ENCODE measurements around the gene GTF2H4.
"Not testable (repeated sequence)": the region's sequence is repeated elsewhere in the genome, so short reads cannot be mapped to it uniquely, and the experiment has no call there.

Gene GTF2H4

DNA sequence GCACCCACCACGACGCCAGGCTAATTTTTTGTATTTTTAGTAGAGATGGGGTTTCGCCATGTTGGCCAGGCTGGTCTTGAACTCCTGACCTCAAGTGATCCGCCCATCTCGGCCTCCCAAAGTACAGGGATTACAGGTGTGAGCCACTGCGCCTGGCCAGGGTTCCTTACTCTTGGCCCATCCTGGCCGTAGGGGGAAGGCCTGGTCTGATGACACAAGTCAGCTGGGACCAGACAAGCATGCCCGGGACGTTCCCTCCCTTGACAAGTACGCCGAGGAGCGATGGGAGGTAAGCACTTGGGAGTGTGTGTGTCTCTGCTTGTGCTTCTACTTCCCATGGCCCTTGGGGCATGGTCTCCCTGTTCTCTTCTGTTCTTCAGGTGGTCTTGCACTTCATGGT is 2.5 kb downstream of the GTF2H4 start:
- 95% methylated on average over 12 of the region's 12 CpGs for WGBS, 2 experiments
- peaks cover 10% of the 10 kb centered on the region for H3K36me3 ChIP-seq (ENCODE audit: control insufficient read depth, insufficient read depth, low read length)
- not testable (repeated sequence) for H3K27ac ChIP-seq (ENCODE audit: insufficient read depth, low read depth, low read length, poor library complexity, severe bottlenecking); H3K9me3 ChIP-seq (ENCODE audit: control insufficient read depth, low read length); H3K27me3 ChIP-seq (ENCODE audit: control insufficient read depth, insufficient read depth, low read length, poor library complexity, severe bottlenecking); H3K4me3 ChIP-seq (ENCODE audit: insufficient read depth, low read depth, low read length)
- H3K4me1 ChIP-seq (ENCODE audit: control insufficient read depth, insufficient read depth, low read length): peaks cover 18% of the 10 kb centered on the region

GRCh38 chr6:30912746-30913520 is 4.9 kb downstream of the GTF2H4 start:
- H3K4me1 ChIP-seq (ENCODE audit: control insufficient read depth, insufficient read depth, low read length): peaks cover 18% of the 10 kb centered on the region
- no peaks in the 10 kb centered on the region for H3K27me3 ChIP-seq (ENCODE audit: control insufficient read depth, insufficient read depth, low read length, poor library complexity, severe bottlenecking)
- no peak overlapping the region for H3K27ac ChIP-seq (ENCODE audit: insufficient read depth, low read depth, low read length, poor library complexity, severe bottlenecking)
- H3K4me3 ChIP-seq (ENCODE audit: insufficient read depth, low read depth, low read length): no peak overlapping the region
- H3K9me3 ChIP-seq (ENCODE audit: control insufficient read depth, low read length): no peaks in the 10 kb centered on the region
- H3K36me3 ChIP-seq (ENCODE audit: control insufficient read depth, insufficient read depth, low read length): peaks cover 15% of the 10 kb centered on the region
- 92 to 93% methylated on average over 8 of the region's 8 CpGs for WGBS, 2 experiments

- no peaks in the 10 kb centered on the region for H3K27me3 ChIP-seq (ENCODE audit: control insufficient read depth, insufficient read depth, low read length, poor library complexity, severe bottlenecking)
- 25 to 27% methylated on average over 31 of the region's 31 CpGs for WGBS, 2 experiments
- H3K9me3 ChIP-seq (ENCODE audit: control insufficient read depth, low read length): no peaks in the 10 kb centered on the region
- H3K27ac ChIP-seq (ENCODE audit: insufficient read depth, low read depth, low read length, poor library complexity, severe bottlenecking): no peak overlapping the region
- peaks cover 18% of the 10 kb centered on the region for H3K36me3 ChIP-seq (ENCODE audit: control insufficient read depth, insufficient read depth, low read length)
- peak overlapping the region; percentile 67 for H3K4me3 ChIP-seq (ENCODE audit: insufficient read depth, low read depth, low read length)
- peaks cover 16% of the 10 kb centered on the region for H3K4me1 ChIP-seq (ENCODE audit: control insufficient read depth, insufficient read depth, low read length)
Measured at GRCh38 chr6:30913721-30914075, 5.7 kb downstream of the GTF2H4 start.

DNA sequence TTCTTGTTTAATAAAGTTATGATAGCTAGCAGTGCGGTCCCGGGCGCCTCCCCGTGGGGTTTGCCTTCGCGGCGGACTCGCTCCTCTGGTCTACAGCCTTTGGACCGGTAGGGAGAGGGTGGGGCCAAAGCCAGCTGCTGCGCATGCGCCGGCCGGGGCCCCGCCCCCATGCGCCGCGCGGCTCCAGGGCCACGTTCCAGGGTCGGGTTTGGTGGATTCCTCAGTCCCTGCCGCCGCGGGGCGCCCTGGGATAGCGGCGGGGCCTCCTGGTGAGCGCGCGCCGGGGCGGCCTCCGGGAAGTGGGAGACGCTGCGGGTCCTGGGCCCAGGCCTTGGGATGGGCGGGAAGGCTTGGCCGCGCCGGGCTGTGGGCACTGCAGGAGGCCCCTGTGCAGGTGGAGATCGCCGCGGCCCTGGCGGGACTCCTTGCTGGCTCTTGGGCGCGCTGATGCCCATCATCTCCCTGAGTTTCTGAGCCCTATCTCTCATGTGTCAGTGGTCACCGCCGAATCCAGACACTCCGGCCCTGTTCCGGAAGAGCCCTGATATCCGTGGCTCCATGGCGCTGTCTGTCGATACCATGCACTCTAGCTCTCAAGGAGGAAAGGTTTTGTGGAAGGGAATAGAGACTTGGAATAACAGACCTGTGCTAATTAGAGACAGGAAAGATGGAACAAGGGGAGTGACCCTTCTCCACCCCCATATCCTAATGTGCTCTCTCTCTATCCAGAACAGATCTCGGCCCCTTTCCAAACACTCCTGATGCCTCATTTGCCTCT is 6.3 kb downstream of the GTF2H4 start, which contains the start of gene VARS2:
Gene VARS2, plus strand, starts transcription at position 163 of the 778 bp plus-strand sequence. Its CDS starts 599 bp downstream, at position 762.
- Histone ChIP-seq H3K4me3 (ENCODE audit: insufficient read depth, low read depth, low read length) (peak within 1 kb of the TSS; percentile 67), H3K9me3 (ENCODE audit: control insufficient read depth, low read length) (no peaks in the 10 kb centered on the region), H3K36me3 (ENCODE audit: control insufficient read depth, insufficient read depth, low read length) (peaks cover 20% of the 10 kb centered on the region), H3K4me1 (ENCODE audit: control insufficient read depth, insufficient read depth, low read length) (peaks cover 11% of the 10 kb centered on the region), H3K27me3 (ENCODE audit: control insufficient read depth, insufficient read depth, low read length, poor library complexity, severe bottlenecking) (no peaks in the 10 kb centered on the region), H3K27ac (ENCODE audit: insufficient read depth, low read depth, low read length, poor library complexity, severe bottlenecking) (peak within 1 kb of the TSS; percentile 16)
- 7% methylated on average over 52 of the region's 52 CpGs for WGBS, 2 experiments

DNA sequence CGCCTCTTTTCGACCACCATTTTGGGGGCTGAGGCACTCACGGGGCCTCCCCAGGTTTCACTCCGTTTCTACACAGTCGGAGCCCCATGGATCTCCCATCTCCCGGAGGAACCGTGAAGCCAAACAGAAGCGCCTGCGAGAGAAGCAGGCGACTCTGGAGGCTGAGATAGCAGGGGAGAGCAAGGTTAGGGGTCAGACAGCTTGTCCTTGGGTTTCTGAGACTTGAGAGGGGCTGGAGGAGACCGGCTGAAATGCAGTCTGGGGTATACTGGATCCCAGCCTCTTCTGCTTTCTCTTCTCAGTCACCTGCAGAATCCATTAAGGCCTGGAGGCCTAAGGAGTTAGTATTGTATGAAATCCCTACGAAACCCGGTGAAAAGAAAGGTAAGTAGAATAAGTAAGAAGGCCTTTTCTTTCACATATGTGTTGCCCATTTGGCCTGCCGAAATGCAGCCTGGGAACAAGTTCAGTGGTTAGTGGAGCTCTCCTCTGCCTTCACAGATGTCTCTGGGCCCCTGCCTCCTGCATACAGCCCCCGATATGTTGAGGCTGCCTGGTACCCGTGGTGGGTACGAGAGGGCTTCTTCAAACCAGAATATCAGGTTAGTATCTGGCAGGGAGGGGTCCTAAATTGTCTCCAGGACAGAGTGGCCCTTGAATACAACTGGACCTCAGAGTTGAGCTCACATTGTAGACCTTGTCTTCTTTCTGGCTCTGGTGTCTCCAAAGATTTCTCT is 7.0 kb downstream of the GTF2H4 start:
- peak overlapping the region; percentile 67 for H3K4me3 ChIP-seq (ENCODE audit: insufficient read depth, low read depth, low read length)
- no peak overlapping the region for H3K27ac ChIP-seq (ENCODE audit: insufficient read depth, low read depth, low read length, poor library complexity, severe bottlenecking)
- WGBS, 2 experiments: 78 to 80% methylated on average over 17 of the region's 17 CpGs
- H3K36me3 ChIP-seq (ENCODE audit: control insufficient read depth, insufficient read depth, low read length): peaks cover 25% of the 10 kb centered on the region
- H3K4me1 ChIP-seq (ENCODE audit: control insufficient read depth, insufficient read depth, low read length): peaks cover 10% of the 10 kb centered on the region
- no peaks in the 10 kb centered on the region for H3K27me3 ChIP-seq (ENCODE audit: control insufficient read depth, insufficient read depth, low read length, poor library complexity, severe bottlenecking)
- H3K9me3 ChIP-seq (ENCODE audit: control insufficient read depth, low read length): no peaks in the 10 kb centered on the region

DNA sequence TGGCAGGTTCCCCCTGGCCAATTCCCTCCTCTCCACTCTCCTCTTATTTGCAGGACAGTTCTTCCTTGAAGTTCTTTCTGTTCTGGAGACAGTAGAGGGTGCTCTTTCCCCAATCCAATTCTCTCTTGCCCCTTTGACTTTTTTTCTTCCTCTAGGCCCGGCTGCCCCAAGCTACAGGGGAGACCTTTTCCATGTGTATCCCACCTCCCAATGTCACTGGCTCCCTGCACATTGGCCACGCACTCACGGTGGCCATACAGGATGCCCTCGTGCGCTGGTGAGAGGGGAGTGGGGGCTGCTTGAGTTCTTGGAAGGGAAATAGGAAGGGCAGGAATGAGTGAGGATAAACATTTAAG is 7.6 kb downstream of the GTF2H4 start:
- Histone ChIP-seq H3K27me3 (ENCODE audit: control insufficient read depth, insufficient read depth, low read length, poor library complexity, severe bottlenecking) (no peaks in the 10 kb centered on the region), H3K36me3 (ENCODE audit: control insufficient read depth, insufficient read depth, low read length) (peaks cover 24% of the 10 kb centered on the region)
- 32 to 48% methylated on average over 5 of the region's 5 CpGs for WGBS, 2 experiments

GRCh38 chr6:30917041-30917440 is 9.0 kb downstream of the GTF2H4 start:
- Histone ChIP-seq H3K4me1 (ENCODE audit: control insufficient read depth, insufficient read depth, low read length) (peaks cover 10% of the 10 kb centered on the region), H3K9me3 (ENCODE audit: control insufficient read depth, low read length) (no peaks in the 10 kb centered on the region), H3K4me3 (ENCODE audit: insufficient read depth, low read depth, low read length) (no peak overlapping the region), H3K27ac (ENCODE audit: insufficient read depth, low read depth, low read length, poor library complexity, severe bottlenecking) (no peak overlapping the region), H3K27me3 (ENCODE audit: control insufficient read depth, insufficient read depth, low read length, poor library complexity, severe bottlenecking) (no peaks in the 10 kb centered on the region), H3K36me3 (ENCODE audit: control insufficient read depth, insufficient read depth, low read length) (peaks cover 32% of the 10 kb centered on the region)
- 94 to 96% methylated on average over 7 of the region's 7 CpGs for WGBS, 2 experiments

More for the DNA sequence above, 7.6 kb downstream of the GTF2H4 start:
- peaks cover 10% of the 10 kb centered on the region for H3K4me1 ChIP-seq (ENCODE audit: control insufficient read depth, insufficient read depth, low read length)
- no peak overlapping the region for H3K27ac ChIP-seq (ENCODE audit: insufficient read depth, low read depth, low read length, poor library complexity, severe bottlenecking)
- no peaks in the 10 kb centered on the region for H3K9me3 ChIP-seq (ENCODE audit: control insufficient read depth, low read length)
- no peak overlapping the region for H3K4me3 ChIP-seq (ENCODE audit: insufficient read depth, low read depth, low read length)

- H3K27ac ChIP-seq (ENCODE audit: insufficient read depth, low read depth, low read length, poor library complexity, severe bottlenecking): no peak overlapping the region
- H3K4me1 ChIP-seq (ENCODE audit: control insufficient read depth, insufficient read depth, low read length): peaks cover 10% of the 10 kb centered on the region
- H3K9me3 ChIP-seq (ENCODE audit: control insufficient read depth, low read length): no peaks in the 10 kb centered on the region
- 91 to 92% methylated on average over 8 of the region's 8 CpGs for WGBS, 2 experiments
- H3K36me3 ChIP-seq (ENCODE audit: control insufficient read depth, insufficient read depth, low read length): peaks cover 32% of the 10 kb centered on the region
- H3K4me3 ChIP-seq (ENCODE audit: insufficient read depth, low read depth, low read length): no peak overlapping the region
- no peaks in the 10 kb centered on the region for H3K27me3 ChIP-seq (ENCODE audit: control insufficient read depth, insufficient read depth, low read length, poor library complexity, severe bottlenecking)
Measured at GRCh38 chr6:30917487-30917886, 9.5 kb downstream of the GTF2H4 start.

GRCh38 chr6:30918670-30919069 is 10.7 kb downstream of the GTF2H4 start:
- peaks cover 42% of the 10 kb centered on the region for H3K36me3 ChIP-seq (ENCODE audit: control insufficient read depth, insufficient read depth, low read length)
- 92 to 97% methylated on average over 8 of the region's 8 CpGs for WGBS, 2 experiments
- no peak overlapping the region for H3K4me3 ChIP-seq (ENCODE audit: insufficient read depth, low read depth, low read length)

DNA sequence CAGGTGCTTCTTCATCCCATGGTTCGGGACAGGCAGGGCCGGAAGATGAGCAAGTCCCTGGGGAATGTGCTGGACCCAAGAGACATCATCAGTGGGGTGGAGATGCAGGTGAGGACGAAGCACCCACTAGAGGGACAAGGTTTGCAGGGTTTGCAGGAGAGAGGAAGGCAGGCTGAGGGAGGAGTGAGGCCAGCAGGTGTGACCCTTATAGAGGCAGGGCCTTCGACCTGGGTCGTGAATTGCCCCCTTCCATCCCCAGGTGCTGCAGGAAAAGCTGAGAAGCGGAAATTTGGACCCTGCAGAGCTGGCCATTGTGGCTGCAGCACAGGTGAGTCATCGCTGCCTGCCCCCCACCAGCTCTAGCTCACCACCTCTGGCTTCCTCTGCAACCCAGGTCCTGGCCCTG is 14.4 kb downstream of the GTF2H4 start:
- H3K27me3 ChIP-seq (ENCODE audit: control insufficient read depth, insufficient read depth, low read length, poor library complexity, severe bottlenecking): no peaks in the 10 kb centered on the region
- H3K9me3 ChIP-seq (ENCODE audit: control insufficient read depth, low read length): no peaks in the 10 kb centered on the region
- H3K36me3 ChIP-seq (ENCODE audit: control insufficient read depth, insufficient read depth, low read length): peaks cover 53% of the 10 kb centered on the region
- H3K4me3 ChIP-seq (ENCODE audit: insufficient read depth, low read depth, low read length): no peak overlapping the region
- no peak overlapping the region for H3K27ac ChIP-seq (ENCODE audit: insufficient read depth, low read depth, low read length, poor library complexity, severe bottlenecking)
- H3K4me1 ChIP-seq (ENCODE audit: control insufficient read depth, insufficient read depth, low read length): no peaks in the 10 kb centered on the region
- 89% methylated on average over 7 of the region's 7 CpGs for WGBS, 2 experiments

More at GRCh38 chr6:30918670-30919069, 10.7 kb downstream of the GTF2H4 start:
- Histone ChIP-seq H3K9me3 (ENCODE audit: control insufficient read depth, low read length) (no peaks in the 10 kb centered on the region), H3K27me3 (ENCODE audit: control insufficient read depth, insufficient read depth, low read length, poor library complexity, severe bottlenecking) (no peaks in the 10 kb centered on the region), H3K4me1 (ENCODE audit: control insufficient read depth, insufficient read depth, low read length) (peaks cover 10% of the 10 kb centered on the region), H3K27ac (ENCODE audit: insufficient read depth, low read depth, low read length, poor library complexity, severe bottlenecking) (no peak overlapping the region)

All from ectodermal cell (in vitro differentiated cells).